LNCAP (cell line): Measurements from ENCODE around the gene NOS1.

Source experiments
- TF ChIP-seq, protein P1 (sequence below): fragments of 450-650 bp; IDR thresholded peaks from 2 replicates; pipeline ENCODE4 v1.5.1; 2017; ENCODE audit warnings: mild to moderate bottlenecking

Gene NOS1

DNA sequence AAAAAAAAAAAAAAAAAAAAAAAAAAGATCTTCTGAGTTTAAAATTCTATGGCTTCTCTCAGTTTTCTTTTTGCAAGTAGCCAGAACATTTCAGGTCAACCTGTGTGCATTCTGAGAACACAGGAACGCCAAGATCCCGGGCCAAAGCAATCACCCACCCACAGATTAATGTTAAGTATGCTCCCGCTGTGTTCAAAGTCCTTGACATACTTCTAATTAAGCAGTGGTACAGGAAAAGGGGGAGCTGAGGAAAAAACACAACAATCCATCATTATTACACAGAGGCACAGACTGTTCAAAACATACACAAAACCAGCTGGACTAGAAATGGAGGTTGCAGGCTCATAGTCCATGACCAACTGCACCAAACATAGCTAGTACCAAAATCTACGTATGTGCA, 174.0 kb downstream of the NOS1 start:
- TF ChIP-seq, protein P1, sequence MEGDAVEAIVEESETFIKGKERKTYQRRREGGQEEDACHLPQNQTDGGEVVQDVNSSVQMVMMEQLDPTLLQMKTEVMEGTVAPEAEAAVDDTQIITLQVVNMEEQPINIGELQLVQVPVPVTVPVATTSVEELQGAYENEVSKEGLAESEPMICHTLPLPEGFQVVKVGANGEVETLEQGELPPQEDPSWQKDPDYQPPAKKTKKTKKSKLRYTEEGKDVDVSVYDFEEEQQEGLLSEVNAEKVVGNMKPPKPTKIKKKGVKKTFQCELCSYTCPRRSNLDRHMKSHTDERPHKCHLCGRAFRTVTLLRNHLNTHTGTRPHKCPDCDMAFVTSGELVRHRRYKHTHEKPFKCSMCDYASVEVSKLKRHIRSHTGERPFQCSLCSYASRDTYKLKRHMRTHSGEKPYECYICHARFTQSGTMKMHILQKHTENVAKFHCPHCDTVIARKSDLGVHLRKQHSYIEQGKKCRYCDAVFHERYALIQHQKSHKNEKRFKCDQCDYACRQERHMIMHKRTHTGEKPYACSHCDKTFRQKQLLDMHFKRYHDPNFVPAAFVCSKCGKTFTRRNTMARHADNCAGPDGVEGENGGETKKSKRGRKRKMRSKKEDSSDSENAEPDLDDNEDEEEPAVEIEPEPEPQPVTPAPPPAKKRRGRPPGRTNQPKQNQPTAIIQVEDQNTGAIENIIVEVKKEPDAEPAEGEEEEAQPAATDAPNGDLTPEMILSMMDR = no peak

DNA sequence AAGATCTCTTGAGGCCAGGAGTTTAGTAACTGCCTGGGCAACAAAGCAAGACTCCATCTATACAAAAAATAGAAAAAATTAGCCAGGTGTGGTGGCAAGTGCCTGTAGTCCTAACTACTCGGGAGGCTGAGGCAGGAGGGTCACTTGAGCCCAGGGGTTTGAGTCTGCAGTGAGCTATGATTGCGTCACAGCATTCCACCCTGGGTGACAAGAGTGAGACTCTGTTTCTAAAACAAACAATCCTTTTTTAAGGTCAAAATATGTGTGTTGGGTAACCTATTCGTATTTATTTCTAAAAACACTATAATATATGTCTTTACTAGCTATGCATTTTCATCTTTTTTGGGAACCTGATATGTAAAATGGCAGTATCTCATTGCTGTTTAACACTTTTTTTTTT, 178.6 kb downstream of the NOS1 start:
- TF ChIP-seq, protein P1 = no peak

DNA sequence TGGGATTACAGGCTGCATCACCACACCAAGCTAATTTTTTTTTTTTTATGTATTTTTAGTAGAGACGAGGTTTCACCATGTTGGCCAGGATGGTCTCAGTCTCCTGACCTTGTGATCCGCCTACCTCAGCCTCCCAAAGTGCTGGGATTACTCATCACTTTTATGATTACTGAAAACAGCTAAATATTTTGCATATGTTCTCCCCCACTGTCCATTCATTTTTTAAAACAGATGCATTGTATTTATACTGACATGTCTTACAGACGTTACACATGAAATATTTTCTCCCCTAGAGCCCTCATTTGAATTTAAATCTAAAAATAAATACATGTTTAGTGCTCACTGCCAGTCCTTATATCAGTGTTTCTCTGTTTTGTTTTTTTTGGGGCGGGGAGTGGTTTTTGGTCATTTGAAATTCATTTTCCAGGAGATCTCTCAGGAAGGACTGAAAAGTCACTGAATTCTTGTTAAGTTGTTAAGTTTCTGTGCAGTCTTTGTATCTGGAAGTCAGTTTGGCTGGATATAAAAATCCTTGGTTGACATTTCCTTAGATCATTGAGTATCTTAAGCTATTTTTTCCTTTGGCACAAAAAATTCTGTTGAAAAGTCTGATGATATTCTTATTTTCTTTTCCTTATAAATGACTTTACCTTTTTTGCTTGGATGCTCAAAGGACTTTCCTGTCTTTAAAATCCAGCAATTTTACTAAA, 180.5 kb downstream of the NOS1 start:
- TF ChIP-seq, protein P1 = no peak

DNA sequence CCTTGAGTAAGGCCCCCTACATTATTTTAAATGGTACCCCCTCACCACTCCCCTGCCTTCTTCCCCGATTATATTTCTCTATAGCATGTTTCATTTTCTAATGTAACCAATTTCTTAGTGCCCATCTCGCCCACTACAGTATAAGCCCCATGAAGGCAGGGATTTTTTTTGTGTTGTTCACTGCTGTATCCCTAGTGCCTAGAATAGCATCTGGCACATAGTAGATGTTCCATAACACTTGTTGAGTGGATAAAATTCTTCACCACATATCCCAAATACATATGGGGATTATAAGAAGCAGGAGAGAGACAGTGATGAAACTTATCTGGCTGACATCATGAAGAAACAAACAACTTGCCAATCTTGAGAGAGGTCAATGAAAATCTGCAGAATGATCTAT, 182.7 kb downstream of the NOS1 start:
- TF ChIP-seq, protein P1 = no peak

DNA sequence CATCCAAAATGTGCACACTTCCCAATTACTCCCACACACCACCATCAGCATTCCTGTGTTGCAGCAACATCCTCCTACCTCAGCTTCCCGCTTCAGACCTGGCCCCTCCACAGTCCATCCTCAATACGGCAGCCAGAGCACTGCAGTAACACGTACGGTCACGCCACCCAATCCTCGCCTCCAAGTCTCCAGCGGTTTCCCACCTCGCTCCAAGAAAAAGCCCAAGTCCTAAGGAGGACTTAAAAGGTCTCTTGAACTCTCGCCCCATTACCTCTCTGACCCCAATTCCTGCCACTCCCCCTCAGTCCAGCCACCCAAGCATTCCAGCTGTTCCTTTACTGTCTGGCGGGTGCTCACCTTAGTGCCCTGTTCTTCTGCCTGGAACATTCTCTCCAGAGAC, 183.1 kb downstream of the NOS1 start:
- TF ChIP-seq, protein P1 = no peak

DNA sequence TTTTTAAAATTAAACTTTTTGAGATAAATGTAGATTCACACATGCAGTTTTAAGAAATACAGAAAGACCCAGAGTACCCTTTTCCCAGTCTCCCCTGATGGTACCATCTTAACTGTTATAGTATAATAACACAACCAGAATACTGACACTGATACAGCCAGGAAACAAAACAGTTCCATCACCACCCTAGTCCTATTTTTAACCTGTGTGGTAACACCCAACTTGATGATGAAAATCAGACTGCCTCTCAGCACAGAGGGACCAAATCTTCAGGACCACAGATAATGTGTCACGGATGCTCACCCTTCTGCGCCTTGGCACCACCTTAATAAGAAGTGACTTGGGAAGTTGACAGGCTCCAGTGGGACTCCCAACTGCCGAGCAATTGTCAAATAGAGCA, 189.3 kb downstream of the NOS1 start:
- TF ChIP-seq, protein P1 = no peak

DNA sequence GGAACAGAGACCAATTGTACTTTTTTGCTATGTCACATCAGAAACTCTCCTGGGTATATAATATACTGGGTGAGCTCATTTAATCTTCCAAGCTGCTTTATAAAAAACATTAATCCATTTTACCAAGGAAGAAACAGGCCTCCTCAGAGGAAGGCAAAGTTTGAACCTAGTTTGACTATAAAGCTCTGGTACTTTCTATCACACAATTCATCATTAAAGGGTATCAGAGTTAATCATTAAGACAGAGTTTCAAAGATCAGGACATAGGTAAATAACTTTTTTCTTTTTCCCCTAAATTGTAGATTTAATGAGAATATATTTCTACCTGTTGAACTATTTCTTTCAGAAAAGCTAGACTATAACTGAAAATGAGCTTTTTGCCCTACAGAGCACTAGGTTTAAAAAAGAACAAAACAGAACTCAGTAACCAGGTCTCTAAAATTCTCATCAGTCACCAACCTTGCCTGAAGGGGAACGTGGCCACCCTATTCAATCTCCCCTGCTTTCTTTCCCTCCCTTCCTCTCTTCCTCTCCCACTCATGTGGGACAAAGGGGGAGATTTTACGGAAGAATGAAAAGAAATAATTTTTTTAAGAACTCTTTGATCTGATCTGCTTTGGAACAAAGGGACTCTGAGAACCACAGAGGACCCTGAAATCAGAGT, 189.8 kb downstream of the NOS1 start:
- TF ChIP-seq, protein P1 = no peak
